ENCODE data around the gene DUSP23. TPM values are rescaled to one million over a fixed set of nuclear protein-coding genes. Genes with fewer than 3 reads are reported as not detected.

The DUSP23 gene
- total RNA-seq, 1 experiment from 2014 or later, result 35.2 TPM

DNA sequence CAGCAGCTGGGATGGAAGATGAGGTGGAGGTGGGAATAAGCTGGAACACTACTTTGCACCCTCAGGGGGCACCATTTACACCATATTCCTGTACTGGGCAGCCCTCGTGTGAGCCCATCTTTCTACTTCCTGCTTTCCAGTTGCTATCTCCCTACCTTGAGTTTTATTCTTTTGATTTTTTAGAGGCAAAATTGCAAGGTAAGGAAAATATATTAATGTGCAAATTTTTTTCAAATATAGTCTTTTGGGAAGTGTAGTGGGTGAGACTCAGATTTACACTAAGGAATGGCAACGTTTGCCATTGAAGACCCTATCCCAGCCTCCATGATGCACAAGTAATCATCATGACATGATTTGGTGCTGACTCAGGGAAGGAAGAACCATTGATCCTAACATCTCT lies 31.1 kb upstream of the DUSP23 start:
- POLR2A ChIA-PET, result no interaction called here
- H3K9me3 Mint-ChIP-seq, result no peaks in the 10 kb centered on the region
- no peaks in the 10 kb centered on the region for H3K27me3 Mint-ChIP-seq (ENCODE audit: low read depth)
- DNase-seq (ENCODE audit: low spot score) (no peak), ATAC-seq (no peak)
- CTCF ChIA-PET, result no interaction called here
- TF ChIP-seq CBFB (CRISPR knock-in tag; IDR thresholded peaks at IDR 0.05; ENCODE audit: low read depth) (no peak), SMAD3 (CRISPR knock-in tag; IDR thresholded peaks at IDR 0.05; ENCODE audit: borderline replicate concordance) (no peak), ATF1 (CRISPR knock-in tag; IDR thresholded peaks at IDR 0.05) (no peak), NFATC4 (CRISPR knock-in tag; IDR thresholded peaks at IDR 0.05) (no peak), NR2C2 (CRISPR knock-in tag; IDR thresholded peaks at IDR 0.05) (no peak), CREM (CRISPR knock-in tag; IDR thresholded peaks at IDR 0.05) (no peak), JAZF1 (CRISPR knock-in tag; IDR thresholded peaks at IDR 0.05) (no peak), ZNF423 (CRISPR knock-in tag; IDR thresholded peaks at IDR 0.05) (no peak), ZNF219 (CRISPR knock-in tag; IDR thresholded peaks at IDR 0.05; ENCODE audit: borderline replicate concordance) (no peak), OVOL2 (CRISPR knock-in tag; IDR thresholded peaks at IDR 0.05; ENCODE audit: borderline replicate concordance) (no peak), ATF6 (CRISPR knock-in tag; IDR thresholded peaks at IDR 0.05) (no peak), NFYB (CRISPR knock-in tag; conservative IDR thresholded peaks at IDR 0.05; ENCODE audit: low read depth) (no peak), JUN (CRISPR knock-in tag; IDR thresholded peaks at IDR 0.05) (no peak)
- TF ChIP-seq, protein P1, sequence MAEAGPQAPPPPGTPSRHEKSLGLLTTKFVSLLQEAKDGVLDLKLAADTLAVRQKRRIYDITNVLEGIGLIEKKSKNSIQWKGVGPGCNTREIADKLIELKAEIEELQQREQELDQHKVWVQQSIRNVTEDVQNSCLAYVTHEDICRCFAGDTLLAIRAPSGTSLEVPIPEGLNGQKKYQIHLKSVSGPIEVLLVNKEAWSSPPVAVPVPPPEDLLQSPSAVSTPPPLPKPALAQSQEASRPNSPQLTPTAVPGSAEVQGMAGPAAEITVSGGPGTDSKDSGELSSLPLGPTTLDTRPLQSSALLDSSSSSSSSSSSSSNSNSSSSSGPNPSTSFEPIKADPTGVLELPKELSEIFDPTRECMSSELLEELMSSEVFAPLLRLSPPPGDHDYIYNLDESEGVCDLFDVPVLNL (CRISPR knock-in tag; IDR thresholded peaks at IDR 0.05; ENCODE audit: borderline replicate concordance, low read depth), result no peak
- TF ChIP-seq, protein P2, sequence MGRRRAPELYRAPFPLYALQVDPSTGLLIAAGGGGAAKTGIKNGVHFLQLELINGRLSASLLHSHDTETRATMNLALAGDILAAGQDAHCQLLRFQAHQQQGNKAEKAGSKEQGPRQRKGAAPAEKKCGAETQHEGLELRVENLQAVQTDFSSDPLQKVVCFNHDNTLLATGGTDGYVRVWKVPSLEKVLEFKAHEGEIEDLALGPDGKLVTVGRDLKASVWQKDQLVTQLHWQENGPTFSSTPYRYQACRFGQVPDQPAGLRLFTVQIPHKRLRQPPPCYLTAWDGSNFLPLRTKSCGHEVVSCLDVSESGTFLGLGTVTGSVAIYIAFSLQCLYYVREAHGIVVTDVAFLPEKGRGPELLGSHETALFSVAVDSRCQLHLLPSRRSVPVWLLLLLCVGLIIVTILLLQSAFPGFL (CRISPR knock-in tag; IDR thresholded peaks at IDR 0.05; ENCODE audit: borderline replicate concordance), result no peak
- TF ChIP-seq, protein P3, sequence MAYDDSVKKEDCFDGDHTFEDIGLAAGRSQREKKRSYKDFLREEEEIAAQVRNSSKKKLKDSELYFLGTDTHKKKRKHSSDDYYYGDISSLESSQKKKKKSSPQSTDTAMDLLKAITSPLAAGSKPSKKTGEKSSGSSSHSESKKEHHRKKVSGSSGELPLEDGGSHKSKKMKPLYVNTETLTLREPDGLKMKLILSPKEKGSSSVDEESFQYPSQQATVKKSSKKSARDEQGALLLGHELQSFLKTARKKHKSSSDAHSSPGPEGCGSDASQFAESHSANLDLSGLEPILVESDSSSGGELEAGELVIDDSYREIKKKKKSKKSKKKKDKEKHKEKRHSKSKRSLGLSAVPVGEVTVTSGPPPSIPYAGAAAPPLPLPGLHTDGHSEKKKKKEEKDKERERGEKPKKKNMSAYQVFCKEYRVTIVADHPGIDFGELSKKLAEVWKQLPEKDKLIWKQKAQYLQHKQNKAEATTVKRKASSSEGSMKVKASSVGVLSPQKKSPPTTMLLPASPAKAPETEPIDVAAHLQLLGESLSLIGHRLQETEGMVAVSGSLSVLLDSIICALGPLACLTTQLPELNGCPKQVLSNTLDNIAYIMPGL (CRISPR knock-in tag; IDR thresholded peaks at IDR 0.05), result no peak
- TF ChIP-seq, protein P4, sequence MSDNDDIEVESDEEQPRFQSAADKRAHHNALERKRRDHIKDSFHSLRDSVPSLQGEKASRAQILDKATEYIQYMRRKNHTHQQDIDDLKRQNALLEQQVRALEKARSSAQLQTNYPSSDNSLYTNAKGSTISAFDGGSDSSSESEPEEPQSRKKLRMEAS (CRISPR knock-in tag; IDR thresholded peaks at IDR 0.05), result no peak
- TF ChIP-seq, protein P5, sequence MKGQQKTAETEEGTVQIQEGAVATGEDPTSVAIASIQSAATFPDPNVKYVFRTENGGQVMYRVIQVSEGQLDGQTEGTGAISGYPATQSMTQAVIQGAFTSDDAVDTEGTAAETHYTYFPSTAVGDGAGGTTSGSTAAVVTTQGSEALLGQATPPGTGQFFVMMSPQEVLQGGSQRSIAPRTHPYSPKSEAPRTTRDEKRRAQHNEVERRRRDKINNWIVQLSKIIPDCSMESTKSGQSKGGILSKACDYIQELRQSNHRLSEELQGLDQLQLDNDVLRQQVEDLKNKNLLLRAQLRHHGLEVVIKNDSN (CRISPR knock-in tag; IDR thresholded peaks at IDR 0.05), result no peak
- H3K27ac Mint-ChIP-seq, result no peak overlapping the region
- H3K36me3 Mint-ChIP-seq, result no peaks in the 10 kb centered on the region
- H3K4me1 Mint-ChIP-seq, result no peaks in the 10 kb centered on the region
- H3K4me3 Mint-ChIP-seq, result no peak overlapping the region

GRCh38 chr1:159750621-159751020 lies 30.1 kb upstream of the DUSP23 start:
- CTCF ChIA-PET, result no interaction called here
- TF ChIP-seq FOXJ3 (CRISPR knock-in tag; IDR thresholded peaks at IDR 0.05; ENCODE audit: borderline replicate concordance) (no peak), ZNF532 (CRISPR knock-in tag; IDR thresholded peaks at IDR 0.05; ENCODE audit: borderline replicate concordance) (no peak), FOXK1 (CRISPR knock-in tag; IDR thresholded peaks at IDR 0.05) (no peak), RELA (CRISPR knock-in tag; IDR thresholded peaks at IDR 0.05; ENCODE audit: borderline replicate concordance) (no peak), NFE2L1 (CRISPR knock-in tag; IDR thresholded peaks at IDR 0.05) (no peak), ATF1 (CRISPR knock-in tag; IDR thresholded peaks at IDR 0.05) (no peak), CREB1 (CRISPR knock-in tag; IDR thresholded peaks at IDR 0.05) (no peak), SP1 (CRISPR knock-in tag; conservative IDR thresholded peaks at IDR 0.05) (no peak)

More at GRCh38 chr1:159750621-159751020, 30.1 kb upstream of the DUSP23 start:
- no peaks in the 10 kb centered on the region for H3K4me1 Mint-ChIP-seq
- no peaks in the 10 kb centered on the region for H3K36me3 Mint-ChIP-seq
- POLR2A ChIA-PET, result interaction anchor here (0.6 kb wide), 1 partner anchor 67 kb away, joined by 3 read pairs; no protein-coding TSS in a partner anchor
- no peak for ATAC-seq
- H3K27ac Mint-ChIP-seq, result no peak overlapping the region
- H3K9me3 Mint-ChIP-seq, result no peaks in the 10 kb centered on the region
- no peak overlapping the region for H3K4me3 Mint-ChIP-seq
- no peaks in the 10 kb centered on the region for H3K27me3 Mint-ChIP-seq (ENCODE audit: low read depth)
- no peak for DNase-seq (ENCODE audit: low spot score)

Data from WTC11 (cell line).